Psoas muscle (tissue), 8 donors: Measurements from ENCODE around the gene TRIM31. TPM values are rescaled to one million over a fixed set of nuclear protein-coding genes. Genes with fewer than 3 reads are reported as not detected.

Experiments used
- ATAC-seq, 4 donors: fragments of 200-7000 bp; cut with Tn5 transposase; one replicate each; pipeline ENCODE4 v1.9.1; 2020; ENCODE audit warnings: moderate library complexity in 3 of 4, mild to moderate bottlenecking in 2 of 4
- DNase-seq, 2 donors: peaks; one replicate each; pipeline ENCODE4 v3.0.0-alpha.2; 2020
- H3K27ac ChIP-seq: fragments of 200-600 bp; one replicate; pipeline ENCODE4 v1.8.0; 2022
- H3K27me3 ChIP-seq, 3 donors: fragments of 200-600 bp in 1 of 3; one replicate each; pipeline versions ENCODE4 v1.6.1 to v1.8.0; 2013 to 2022; ENCODE audit warnings: low read length in 2 of 3, mild to moderate bottlenecking in 2 of 3, moderate library complexity in 1 of 3; ENCODE audit not compliant: insufficient read depth in 3 of 3
- H3K36me3 ChIP-seq, 2 donors: fragments of 200-600 bp in 1 of 2; one replicate each; pipeline versions ENCODE4 v1.6.1 to v1.8.0; 2013 to 2022; ENCODE audit warnings: low read depth in 1 of 2, mild to moderate bottlenecking in 1 of 2, moderate library complexity in 1 of 2; ENCODE audit not compliant: insufficient read depth in 1 of 2
- H3K4me1 ChIP-seq: fragments of 200-600 bp; one replicate; pipeline ENCODE4 v1.8.0; 2022
- H3K4me3 ChIP-seq: fragments of 200-600 bp; one replicate; pipeline ENCODE4 v1.8.0; 2022; ENCODE audit warnings: mild to moderate bottlenecking
- H3K9me3 ChIP-seq: fragments of 200-600 bp; one replicate; pipeline ENCODE4 v1.8.0; 2022
- WGBS, 3 donors: extraction: QIAGEN DNeasy Blood & Tissue Kit; methylation state at CpG; one replicate each; pipeline versions ENCODE4 v1.1.6 to v1.1.7; 2013; 5-methylcytosine and 5-hydroxymethylcytosine counted together
- intact Hi-C, 2 donors: fragments of 100-400 bp; cut with DNase I; formaldehyde crosslinking; loops; one replicate each; pipeline versions ENCODE4 v1.11.0 to v1.14.2; 2022
- polyA plus RNA-seq, 3 donors: library from polyadenylated mRNA; stranded (reverse); fragments of 200-250 nt; gene quantifications; one replicate each; pipeline ENCODE4 v1.2.3, GENCODE V29; 2013
- total RNA-seq, 4 donors: library from RNA; stranded (reverse); fragmentation: NEBNext Ultra II Directional in 2 of 4; extraction: Animal tissue kit (Norgen Biotek cat#: 25700) in 2 of 4; gene quantifications; one replicate each; pipeline versions ENCODE4 v1.2.1 to v1.2.4, GENCODE V29; 2021 to 2023
- TF ChIP-seq, protein P1 (sequence below): fragments of 200-600 bp; IDR thresholded peaks from one replicate; pipeline ENCODE4 v1.8.0; 2022; ENCODE audit warnings: antibody characterized with exemption
- donor health status: healthy with polysubstance abuse.
- donor health status: DM: no; HTN: no; CAD: no; lungs with moderate emphysema.
- donor health status: Bipolar disorder and iron deficiency.
- donor health status: healthy.
- donor health status: DM: yes; HTN: yes; CAD: no.
- donor health status: DM: no; HTN: no; CAD: no.
- donor health status: DM: no; HTN: no; CAD: no.
- donor health status: DM: yes; HTN: yes; CAD: no.

The TRIM31 gene
- total and polyA plus RNA-seq, 7 donors = 0.01 to 0.15 TPM; not detected in 5

GRCh38 chr6:30067460-30068139 is 45.3 kb downstream of the TRIM31 start:
- Histone ChIP-seq H3K4me1 (peaks cover 34% of the 10 kb centered on the region), H3K27me3 (peaks cover 0 to 22% (median 7%) of the 10 kb centered on the region in 3 donors), H3K36me3 (peaks cover 0 to 52% of the 10 kb centered on the region in 2 donors), H3K27ac (peak overlapping the region; percentile 86), H3K4me3 (peak overlapping the region; percentile 87), H3K9me3 (no peaks in the 10 kb centered on the region)
- TF ChIP-seq, protein P1, sequence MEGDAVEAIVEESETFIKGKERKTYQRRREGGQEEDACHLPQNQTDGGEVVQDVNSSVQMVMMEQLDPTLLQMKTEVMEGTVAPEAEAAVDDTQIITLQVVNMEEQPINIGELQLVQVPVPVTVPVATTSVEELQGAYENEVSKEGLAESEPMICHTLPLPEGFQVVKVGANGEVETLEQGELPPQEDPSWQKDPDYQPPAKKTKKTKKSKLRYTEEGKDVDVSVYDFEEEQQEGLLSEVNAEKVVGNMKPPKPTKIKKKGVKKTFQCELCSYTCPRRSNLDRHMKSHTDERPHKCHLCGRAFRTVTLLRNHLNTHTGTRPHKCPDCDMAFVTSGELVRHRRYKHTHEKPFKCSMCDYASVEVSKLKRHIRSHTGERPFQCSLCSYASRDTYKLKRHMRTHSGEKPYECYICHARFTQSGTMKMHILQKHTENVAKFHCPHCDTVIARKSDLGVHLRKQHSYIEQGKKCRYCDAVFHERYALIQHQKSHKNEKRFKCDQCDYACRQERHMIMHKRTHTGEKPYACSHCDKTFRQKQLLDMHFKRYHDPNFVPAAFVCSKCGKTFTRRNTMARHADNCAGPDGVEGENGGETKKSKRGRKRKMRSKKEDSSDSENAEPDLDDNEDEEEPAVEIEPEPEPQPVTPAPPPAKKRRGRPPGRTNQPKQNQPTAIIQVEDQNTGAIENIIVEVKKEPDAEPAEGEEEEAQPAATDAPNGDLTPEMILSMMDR = no peak
- WGBS, 3 donors = 11 to 12% (median 12%) methylated on average over 7 to 8 of the region's 8 CpGs
- intact Hi-C loops = loop anchor here in 1 of 2 donors (2.0 kb wide), 1 partner anchor 33 kb away; no protein-coding TSS in a partner anchor
- DNase-seq = no peak
- ATAC-seq = no peak

DNA sequence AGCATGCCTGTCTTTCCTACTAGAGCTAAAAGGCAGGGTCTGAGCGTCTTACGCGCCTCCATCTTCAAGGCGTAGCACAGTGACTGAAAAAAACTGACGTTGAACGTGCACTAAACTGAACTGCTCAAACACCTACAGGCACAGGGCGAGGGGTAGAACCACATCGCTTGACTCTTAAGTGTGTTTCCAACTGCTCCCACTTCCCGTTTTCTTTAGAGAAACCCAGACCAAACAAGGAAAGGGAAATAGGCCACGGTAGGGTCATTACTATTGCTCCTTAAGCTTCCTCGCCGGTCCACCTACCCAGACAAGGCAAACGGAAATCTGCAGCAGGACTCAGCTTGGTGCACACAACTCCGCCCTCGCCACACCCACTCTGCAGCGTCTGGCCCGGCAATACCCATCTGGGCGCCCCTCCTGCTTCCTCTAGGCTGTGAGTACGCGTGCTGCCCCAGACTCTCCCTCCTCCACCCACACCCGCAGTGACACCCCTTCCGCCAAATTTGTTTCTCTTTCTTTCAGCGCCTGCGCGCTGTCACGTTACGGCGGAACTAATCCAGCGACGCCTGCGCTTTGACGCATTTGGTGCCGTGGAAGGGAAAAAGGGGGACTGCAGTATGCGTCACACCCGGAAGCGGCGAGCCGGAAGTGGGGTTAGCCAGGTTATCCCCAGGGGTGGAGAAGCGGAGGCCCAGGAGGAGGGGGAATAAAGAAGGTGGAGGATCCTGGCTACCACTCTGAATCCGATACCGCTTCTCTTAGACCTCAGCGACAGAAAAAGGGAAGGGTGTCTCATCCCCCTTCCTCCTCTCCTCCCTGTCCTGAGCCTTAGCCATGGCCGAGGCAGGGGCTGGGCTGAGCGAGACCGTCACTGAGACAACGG is 46.1 kb downstream of the TRIM31 start, which contains the start of gene PPP1R11:
PPP1R11 (plus strand) TSS at position 622 of the 883 bp plus-strand sequence; CDS start at position 835, 213 bp downstream.
- intact Hi-C loops = no loop called here
- WGBS, 3 donors = 0% methylated on average over 45 to 46 of the region's 46 CpGs
- Histone ChIP-seq H3K9me3 (no peaks in the 10 kb centered on the region), H3K36me3 (peaks cover 0 to 53% of the 10 kb centered on the region in 2 donors), H3K4me3 (peak within 1 kb of the TSS; percentile 87), H3K27me3 (peaks cover 0 to 14% (median 5%) of the 10 kb centered on the region in 3 donors), H3K4me1 (peaks cover 40% of the 10 kb centered on the region), H3K27ac (peak within 1 kb of the TSS; percentile 86)
- DNase-seq (peak; percentile 98 to 99), ATAC-seq (peak; percentile 97 to 98 (median 98))
- TF ChIP-seq, protein P1 = no peak

DNA sequence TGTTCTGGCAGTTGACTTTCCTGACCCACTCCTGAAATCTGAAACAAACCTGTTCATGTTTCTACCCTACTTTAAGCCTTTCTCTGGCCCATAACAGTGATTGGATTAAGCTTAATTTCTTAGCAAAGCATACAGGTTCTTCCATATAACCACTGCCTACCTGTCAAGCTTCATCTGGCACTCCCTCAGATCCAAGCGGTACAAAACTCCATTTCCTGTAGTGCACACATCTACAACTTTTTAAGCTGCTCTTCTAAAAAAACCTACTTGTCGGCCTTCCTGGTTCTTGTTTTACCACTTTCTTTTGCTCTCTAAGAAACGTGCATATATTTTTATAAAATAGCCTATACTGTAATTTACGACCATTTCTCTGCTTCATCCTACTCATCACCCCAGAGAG is 46.8 kb downstream of the TRIM31 start:
- ATAC-seq = no peak
- Histone ChIP-seq H3K4me1 (peaks cover 40% of the 10 kb centered on the region), H3K9me3 (no peaks in the 10 kb centered on the region), H3K36me3 (peaks cover 0 to 53% of the 10 kb centered on the region in 2 donors), H3K27me3 (peaks cover 0 to 8% (median 5%) of the 10 kb centered on the region in 3 donors), H3K4me3 (peak overlapping the region; percentile 87), H3K27ac (peak overlapping the region; percentile 86)
- intact Hi-C loops = no loop called here
- WGBS, 3 donors = 16 to 19% (median 16%) methylated on average over 4 of the region's 4 CpGs
- TF ChIP-seq, protein P1 = no peak
- DNase-seq = no peak

- H3K9me3 ChIP-seq = no peaks in the 10 kb centered on the region
- TF ChIP-seq, protein P1 = no peak
- H3K27ac ChIP-seq = no peak overlapping the region
- intact Hi-C loops = no loop called here
- 68 to 100% (median 74%) methylated on average over 2 of the region's 2 CpGs for WGBS, 3 donors
- H3K36me3 ChIP-seq = peaks cover 0 to 39% of the 10 kb centered on the region in 2 donors
- ATAC-seq (no peak), DNase-seq (no peak)
- no peak overlapping the region for H3K4me3 ChIP-seq
- peaks cover 48% of the 10 kb centered on the region for H3K4me1 ChIP-seq
- no peaks in the 10 kb centered on the region for H3K27me3 ChIP-seq
Observed at GRCh38 chr6:30063315-30063714, 49.6 kb downstream of the TRIM31 start.
